ENCODE results near the gene RPRD1A. TPM values are rescaled to one million over a fixed set of nuclear protein-coding genes. Genes with fewer than 3 reads are reported as not detected.
"Not testable (repeated sequence)": the region's sequence is repeated elsewhere in the genome, so short reads cannot be mapped to it uniquely, and the experiment has no call there.

RPRD1A gene
- polyA plus RNA-seq, 1 donor, result 75.3 TPM

- peak; percentile 96 for DNase-seq
Observed at GRCh38 chr18:35972197-35973000, 95.0 kb downstream of the RPRD1A start, which contains the start of gene RMP24. Gene RMP24 (plus strand): TSS chr18:35972679.

- no peak for DNase-seq
Observed at GRCh38 chr18:35971661-35972196, 95.6 kb downstream of the RPRD1A start.

GRCh38 chr18:35969676-35970075 is 97.7 kb downstream of the RPRD1A start:
- no peak for DNase-seq

- no peak for DNase-seq
Observed at GRCh38 chr18:35968278-35968880, 99.0 kb downstream of the RPRD1A start.

GRCh38 chr18:35967866-35968265 is 99.5 kb downstream of the RPRD1A start:
- not testable (repeated sequence) for DNase-seq

GRCh38 chr18:35964319-35964718 is 103.0 kb downstream of the RPRD1A start:
- no peak for DNase-seq

GRCh38 chr18:35962320-35962719 is 105.0 kb downstream of the RPRD1A start:
- no peak for DNase-seq

- no peak for DNase-seq
Observed at GRCh38 chr18:35956226-35956625, 111.1 kb downstream of the RPRD1A start.

- no peak for DNase-seq
Observed at GRCh38 chr18:35953688-35954087, 113.7 kb downstream of the RPRD1A start.

GRCh38 chr18:35950628-35950982 is 116.8 kb downstream of the RPRD1A start:
- DNase-seq, result no peak

GRCh38 chr18:35949903-35950627 is 117.3 kb downstream of the RPRD1A start:
- DNase-seq, result peak; percentile 71

GRCh38 chr18:35949090-35949489 is 118.3 kb downstream of the RPRD1A start:
- DNase-seq, result no peak

- DNase-seq, result no peak
Observed at GRCh38 chr18:35948080-35948479, 119.3 kb downstream of the RPRD1A start.

GRCh38 chr18:35942661-35943060 is 124.7 kb downstream of the RPRD1A start:
- no peak for DNase-seq

- no peak for DNase-seq
Observed at GRCh38 chr18:35942133-35942532, 125.2 kb downstream of the RPRD1A start.

- no peak for DNase-seq
Observed at GRCh38 chr18:35941299-35941698, 126.1 kb downstream of the RPRD1A start.

Other genes with a start within 250 kb of the RPRD1A start
- gene SLC39A6, start 61.8 kb upstream of the RPRD1A start, polyA plus RNA-seq (ENCODE audit: insufficient read length), result 81.6 TPM
- gene ELP2, start 62.3 kb upstream of the RPRD1A start, polyA plus RNA-seq (ENCODE audit: insufficient read length), result 150 TPM
- 1.2 TPM for gene MOCOS, start 119.9 kb upstream of the RPRD1A start, polyA plus RNA-seq (ENCODE audit: insufficient read length)
- 42.4 TPM for gene FHOD3, start 230.2 kb upstream of the RPRD1A start, polyA plus RNA-seq (ENCODE audit: insufficient read length)